IPS DF 19.7 (cell line): Measurements from ENCODE around the gene OR3A1.
"Not testable (repeated sequence)": the region's sequence is repeated elsewhere in the genome, so short reads cannot be mapped to it uniquely, and the experiment has no call there.

Experiments
- DNase-seq: peaks from one replicate; pipeline ENCODE4 v3.0.0-alpha.2; 2013; ENCODE audit warnings: low read depth, low spot score

Gene OR3A1, protein sequence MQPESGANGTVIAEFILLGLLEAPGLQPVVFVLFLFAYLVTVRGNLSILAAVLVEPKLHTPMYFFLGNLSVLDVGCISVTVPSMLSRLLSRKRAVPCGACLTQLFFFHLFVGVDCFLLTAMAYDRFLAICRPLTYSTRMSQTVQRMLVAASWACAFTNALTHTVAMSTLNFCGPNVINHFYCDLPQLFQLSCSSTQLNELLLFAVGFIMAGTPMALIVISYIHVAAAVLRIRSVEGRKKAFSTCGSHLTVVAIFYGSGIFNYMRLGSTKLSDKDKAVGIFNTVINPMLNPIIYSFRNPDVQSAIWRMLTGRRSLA

DNA sequence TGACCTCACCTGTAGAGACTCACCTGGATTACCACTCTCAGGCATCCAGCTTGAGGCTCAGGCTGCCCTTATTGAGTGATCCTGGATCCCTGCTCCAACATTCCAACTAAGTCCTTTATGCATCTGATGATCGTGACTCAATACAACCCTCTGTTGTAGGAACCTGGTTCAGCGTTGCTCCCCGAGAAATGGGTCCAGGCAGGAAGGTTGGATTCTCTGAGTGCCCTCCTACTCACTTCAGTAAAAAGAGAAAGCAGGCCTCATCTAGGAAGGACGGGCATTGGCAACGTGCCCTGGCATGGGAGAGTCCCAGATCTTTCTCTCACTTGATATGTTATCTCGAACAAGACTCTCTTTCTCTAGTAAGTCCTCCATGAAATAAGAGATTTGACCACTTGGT lies at the start of gene OR3A1:
Gene OR3A1 (minus strand): TSS at position 101 of the 400 bp plus-strand sequence. CDS start 5,778 bp downstream, outside the sequence.
- no peak for DNase-seq

DNA sequence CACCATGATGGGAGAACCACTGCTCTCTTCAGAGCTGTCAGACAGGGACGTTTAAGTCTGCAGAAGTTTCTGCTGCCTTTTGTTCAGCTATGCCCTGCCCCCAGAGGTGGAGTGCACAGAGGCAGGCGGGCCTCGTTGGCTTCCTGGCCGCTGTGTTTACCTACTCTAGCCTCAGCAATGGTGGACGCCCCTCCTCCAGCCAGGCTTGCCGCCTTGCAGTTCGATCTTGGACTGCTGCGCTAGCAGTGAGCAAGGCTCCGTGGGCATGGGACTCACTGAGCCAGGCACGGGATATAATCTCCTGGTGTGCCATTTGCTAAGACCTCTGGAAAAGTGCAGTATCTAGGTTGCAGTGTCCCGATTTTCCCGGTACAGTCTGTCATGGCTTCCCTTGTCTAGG lies 44.6 kb upstream of the OR3A1 start:
- DNase-seq = not testable (repeated sequence)

DNA sequence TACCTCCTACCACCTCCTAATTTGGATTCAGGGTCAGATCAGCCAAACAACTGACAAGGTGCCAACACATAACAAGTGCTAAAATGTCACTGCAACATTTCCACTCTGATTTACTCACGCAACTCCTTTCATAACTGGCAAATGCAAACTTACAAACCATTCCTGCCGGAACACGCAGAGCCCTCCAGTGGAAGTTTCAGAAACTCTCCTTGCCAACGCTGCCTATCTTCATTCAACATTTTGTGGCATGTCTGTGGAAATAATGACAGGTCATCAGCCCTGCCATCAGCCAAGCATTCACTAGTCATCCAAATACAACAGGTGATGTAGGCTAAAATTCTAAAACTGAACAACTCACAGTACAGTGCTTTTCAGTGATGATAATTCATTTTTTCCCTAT lies 37.7 kb upstream of the OR3A1 start:
- DNase-seq = no peak

DNA sequence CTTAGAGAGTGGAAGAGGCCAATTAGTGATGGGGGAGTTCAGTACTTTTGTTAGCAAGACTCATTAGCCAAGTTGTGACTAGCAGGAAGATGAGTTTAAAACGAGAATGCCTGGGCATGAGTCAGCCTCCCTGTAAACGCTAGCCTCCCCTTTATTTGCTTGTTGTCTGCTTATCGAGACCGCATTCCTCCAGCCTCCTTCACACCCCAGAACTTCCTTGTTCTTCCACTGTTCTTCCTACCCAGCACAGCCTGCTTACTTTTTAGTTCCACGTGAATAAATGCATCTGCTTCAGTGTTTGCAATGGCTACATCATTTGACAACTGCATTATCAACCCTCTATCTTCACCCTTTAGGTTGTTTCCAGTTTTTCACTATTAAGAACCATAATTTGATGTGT lies 20.2 kb upstream of the OR3A1 start:
- no peak for DNase-seq

DNA sequence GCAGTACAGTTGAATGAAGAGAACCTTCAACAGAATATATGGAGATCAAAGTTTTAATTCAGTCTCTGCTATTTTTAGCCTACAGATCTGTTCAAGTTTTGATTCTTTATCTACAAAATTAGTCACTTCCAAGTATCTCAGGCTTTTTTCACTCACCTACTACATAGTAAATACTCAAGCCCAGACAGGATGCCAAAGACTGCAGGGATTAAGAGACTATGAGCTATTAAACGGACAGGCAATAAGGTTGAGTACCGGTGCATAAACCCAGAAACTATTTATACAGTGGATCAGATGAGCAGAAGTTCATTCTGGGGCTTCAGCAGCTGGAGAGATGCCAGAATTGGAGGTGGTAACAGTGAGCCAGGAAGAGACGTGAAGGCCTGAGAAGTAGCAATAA lies 18.7 kb upstream of the OR3A1 start:
- no peak for DNase-seq

DNA sequence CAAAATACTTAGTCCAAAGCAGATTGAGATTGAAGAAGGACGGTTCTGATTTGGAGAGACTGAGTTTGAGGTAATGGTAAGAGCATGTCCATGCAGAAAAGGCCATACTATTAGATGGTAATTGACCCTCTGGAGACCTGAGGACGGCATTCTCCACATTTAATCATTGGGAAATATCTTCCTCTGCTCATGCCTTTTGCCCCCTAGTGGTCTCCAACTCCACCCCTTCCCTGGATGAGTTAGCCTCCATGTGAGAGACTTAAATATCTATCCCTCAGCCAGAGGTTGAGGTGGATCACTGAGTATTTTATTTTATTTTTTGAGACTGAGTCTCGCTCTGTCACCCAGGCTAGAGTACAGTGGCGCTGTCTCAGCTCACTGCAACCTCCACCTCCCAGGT lies 10.4 kb upstream of the OR3A1 start:
- DNase-seq = no peak

DNA sequence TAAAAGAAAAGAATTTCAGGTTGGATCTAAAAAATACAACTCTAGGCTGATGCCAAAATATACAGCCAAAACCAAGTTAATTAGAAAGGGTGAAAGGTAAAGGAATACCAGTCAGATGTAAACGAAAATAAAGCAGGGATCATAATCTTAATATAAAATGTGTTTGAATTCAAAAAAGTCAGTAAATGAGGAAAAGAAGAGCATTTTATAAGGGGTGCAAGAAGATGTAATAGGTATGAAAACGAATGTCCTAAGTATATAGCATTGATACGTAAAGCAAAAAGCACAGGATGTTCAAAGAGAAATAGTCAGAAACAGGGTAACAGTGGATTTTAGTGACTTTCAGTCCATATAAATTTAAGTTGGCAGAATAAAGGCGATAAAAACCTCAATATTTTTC lies 2.5 kb downstream of the OR3A1 start:
- DNase-seq = no peak

DNA sequence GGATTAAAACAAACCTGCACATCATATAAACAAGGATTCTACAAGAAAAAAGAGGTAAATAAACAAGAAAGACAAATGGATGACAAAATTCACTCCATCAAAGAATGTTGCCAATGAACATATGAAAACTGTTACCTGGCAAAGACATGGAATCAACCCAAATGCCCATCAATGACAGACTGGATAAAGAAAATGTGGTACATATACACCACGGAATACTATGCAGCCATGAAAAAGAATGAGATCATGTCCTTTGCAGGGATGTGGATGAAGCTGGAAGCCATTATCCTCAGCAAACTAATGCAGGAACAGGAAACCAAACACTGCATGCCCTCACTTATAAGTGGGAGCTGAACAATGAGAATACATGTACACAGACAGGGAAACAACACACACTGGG lies 4.6 kb downstream of the OR3A1 start:
- DNase-seq = not testable (repeated sequence)

DNA sequence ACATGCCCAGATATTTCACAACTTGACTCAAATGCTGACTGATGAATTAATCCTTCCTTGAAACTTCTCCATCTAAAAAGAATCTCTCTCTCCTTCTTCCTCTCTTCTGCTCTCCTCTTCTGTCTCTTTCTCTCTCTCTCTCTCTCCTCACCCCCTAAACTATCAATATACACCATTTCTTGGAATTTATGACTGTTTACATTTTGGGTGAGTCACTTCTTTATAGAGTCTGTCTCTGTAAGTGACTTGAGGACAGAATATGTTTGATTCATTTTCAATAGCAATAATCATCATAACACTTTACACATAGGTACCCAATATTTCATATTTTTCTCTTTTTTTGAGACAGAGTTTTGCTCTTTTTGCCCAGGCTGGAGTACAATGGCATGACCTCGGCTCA lies 15.3 kb downstream of the OR3A1 start:
- no peak for DNase-seq

DNA sequence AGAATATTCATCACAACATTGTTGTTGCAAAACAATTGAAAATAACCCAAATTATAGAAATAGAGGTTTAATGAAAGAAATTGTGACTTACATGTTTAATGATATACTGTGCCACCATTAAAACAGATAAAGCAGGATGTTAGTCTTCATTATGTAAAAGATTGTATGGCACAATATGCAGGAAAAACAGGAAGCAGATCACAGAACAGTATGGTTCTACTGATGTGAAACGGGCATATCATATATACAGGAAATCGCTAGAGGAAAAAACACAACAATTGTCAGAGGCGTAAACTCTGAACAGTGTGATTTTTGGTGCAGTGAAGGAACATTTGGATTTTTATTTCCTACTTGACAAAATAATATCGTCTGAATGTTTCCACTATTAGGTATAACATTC lies 22.0 kb downstream of the OR3A1 start:
- DNase-seq = no peak

DNA sequence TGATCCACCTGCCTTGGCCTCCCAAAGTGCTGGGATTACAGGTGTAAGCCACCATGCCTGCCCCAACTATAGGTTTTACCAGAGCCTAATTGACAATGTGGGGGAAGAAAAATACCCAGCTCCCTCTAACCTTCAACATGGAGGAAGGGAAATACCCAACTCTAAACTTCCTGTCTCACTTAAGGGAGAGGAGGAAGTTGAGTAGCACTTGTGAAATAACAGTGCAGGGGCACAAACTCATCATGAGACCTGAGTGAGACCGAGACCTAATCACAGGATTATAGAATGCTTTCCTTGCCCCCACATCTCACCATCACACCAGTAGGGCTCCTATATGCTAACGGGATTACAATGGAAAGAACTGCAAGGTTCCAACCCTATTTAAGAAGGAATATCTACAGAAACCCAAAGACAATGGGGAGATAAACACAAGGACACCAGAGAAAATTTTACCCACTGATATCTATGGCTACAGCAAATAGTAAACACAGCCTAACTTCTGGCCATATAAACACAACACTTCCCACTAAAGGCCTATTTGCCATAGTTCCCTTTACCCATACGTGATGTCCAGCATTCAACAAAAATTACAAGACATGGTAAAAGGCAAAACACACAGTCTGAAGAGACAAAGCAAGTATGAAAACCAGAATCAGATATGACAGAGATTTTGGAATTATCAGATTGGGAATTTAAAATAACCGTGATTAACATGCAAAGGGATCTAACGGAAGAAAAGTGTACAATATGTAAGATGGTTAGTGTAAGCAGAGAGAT lies 26.9 kb downstream of the OR3A1 start:
- no peak for DNase-seq

DNA sequence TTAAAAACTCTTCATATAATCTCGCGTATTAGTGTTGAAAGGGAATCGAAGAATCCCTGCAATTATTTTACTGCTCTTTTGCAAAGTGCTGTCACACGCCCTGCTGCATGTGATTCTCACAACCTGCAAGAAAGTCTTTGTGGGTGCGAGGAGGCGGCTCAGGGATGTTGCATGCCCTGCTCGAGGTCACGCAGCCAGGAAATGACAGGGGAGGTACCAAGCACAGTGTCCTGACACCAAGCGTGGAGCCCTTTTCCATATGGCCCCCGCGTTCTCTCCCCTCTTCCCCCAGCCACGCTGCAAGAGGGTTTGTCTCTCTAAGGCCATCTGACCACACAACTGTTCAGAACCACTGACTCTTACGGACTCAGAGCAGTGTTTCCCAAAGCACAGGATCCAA lies 37.6 kb downstream of the OR3A1 start:
- DNase-seq = no peak

DNA sequence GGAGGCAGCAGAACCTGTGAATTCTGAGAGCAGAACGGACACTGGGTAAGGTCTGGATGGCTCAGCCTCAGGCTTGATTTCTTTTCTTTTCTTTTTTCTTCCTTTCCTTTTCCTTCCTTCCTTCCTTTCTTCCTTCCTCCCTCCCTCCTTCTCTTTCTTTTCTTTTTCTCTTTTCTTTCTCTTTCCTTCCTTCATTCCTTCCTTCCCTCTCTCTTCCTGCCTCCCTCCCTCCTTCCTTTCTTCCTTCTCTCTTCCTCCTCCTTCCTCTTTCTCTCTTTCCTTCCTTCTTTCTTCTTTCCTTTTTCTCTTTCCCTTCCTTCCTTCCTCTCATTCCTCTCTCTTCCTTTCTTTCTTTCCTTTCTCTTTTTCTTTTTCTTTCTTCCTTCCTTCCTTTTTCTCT lies 38.0 kb downstream of the OR3A1 start:
- no peak for DNase-seq

DNA sequence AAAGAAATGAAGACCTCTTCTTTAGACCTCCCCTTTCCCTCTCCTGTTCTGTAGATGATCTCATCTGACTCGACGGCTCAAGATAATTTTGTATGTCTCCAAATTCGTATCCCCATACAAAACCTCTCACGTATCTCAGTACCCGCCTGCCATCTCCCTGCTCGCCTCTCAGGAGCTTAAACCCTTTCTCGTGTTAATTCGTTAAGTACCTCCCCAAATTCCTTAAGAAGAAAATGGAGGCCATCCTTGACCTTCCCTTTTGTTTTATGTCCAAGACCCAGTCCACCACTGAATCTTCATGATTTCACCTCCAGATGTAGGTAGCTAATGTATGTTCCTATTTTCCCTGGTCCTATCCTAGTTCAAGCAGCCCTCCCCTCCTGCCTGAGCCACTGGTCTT lies 41.6 kb downstream of the OR3A1 start:
- DNase-seq = peak; percentile 33

DNA sequence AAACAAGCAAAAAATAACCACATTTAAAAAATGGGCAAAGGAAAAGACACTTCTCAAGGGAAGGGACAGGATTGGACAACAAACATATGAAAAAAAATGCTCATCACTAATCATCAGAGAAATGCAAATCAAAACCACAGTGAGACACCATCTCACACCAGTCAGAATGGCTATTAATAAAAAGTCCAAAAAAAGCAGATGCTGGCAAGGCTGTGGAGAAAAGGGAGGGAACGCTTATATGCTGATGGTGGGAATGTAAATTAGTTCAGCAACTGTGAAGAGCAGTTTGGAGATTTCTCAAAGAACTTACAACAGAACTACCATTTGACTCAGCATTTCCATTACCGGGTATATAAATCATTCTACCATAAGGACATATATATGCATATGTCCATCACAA lies 49.1 kb downstream of the OR3A1 start:
- DNase-seq = not testable (repeated sequence)

DNA sequence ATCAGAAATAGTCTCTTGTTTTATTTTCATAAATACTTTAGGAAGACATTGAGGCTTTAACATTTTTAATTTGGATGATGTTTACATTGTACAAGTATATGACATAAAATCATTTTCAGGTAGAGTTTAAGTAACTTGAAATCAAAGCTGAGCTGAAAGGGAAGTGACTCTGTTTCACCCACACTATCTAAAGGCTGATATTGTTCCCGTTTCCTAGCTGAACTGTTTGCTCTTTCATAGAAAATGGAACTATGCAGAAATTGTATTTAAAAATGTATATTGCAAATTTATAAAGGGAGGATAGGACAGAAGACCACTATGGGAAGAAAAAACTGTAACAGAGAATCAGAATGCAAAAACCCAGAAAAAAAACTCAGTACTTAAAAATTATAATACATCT lies 53.3 kb downstream of the OR3A1 start:
- not testable (repeated sequence) for DNase-seq

DNA sequence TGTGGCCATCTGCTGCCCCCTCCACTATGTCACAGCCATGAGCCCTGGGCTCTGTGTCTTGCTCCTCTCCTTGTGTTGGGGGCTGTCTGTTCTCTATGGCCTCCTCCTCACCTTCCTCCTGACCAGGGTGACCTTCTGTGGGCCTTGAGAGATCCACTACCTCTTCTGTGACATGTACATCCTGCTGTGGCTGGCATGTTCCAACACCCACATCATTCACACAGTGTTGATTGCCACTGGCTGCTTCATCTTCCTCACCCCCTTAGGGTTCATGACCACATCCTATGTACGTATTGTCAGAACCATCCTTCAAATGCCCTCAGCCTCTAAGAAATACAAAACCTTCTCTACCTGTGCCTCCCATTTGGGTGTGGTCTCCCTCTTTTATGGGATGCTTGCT lies 57.1 kb downstream of the OR3A1 start:
- DNase-seq = not testable (repeated sequence)
